PC-3 (cell line): ENCODE data around the gene SOAT2. TPM values are rescaled to one million over a fixed set of nuclear protein-coding genes. Genes with fewer than 3 reads are reported as not detected.

Experiments used
- ATAC-seq: fragments of 200-7000 bp; cut with Tn5 transposase; 2 replicates; pipeline ENCODE4 v1.9.1; 2020; ENCODE audit warnings: mild to moderate bottlenecking, moderate library complexity
- BruUV-seq: library from RNA; stranded (reverse); fragments of 400-500 nt; replicated peaks from 2 replicates; lab custom pipeline; 2021; lab: Mats Ljungman, UMichigan
- CTCF ChIA-PET: fragments of 300-600 bp; sonication (Branson Sonifier 250); formaldehyde crosslinking; loops from one replicate; lab custom pipeline; 2022; ENCODE audit warnings: antibody characterized with exemption; lab: Charles Lee
- POLR2A ChIA-PET: fragments of 300-600 bp; sonication (Branson Sonifier 250); formaldehyde crosslinking; loops from one replicate; lab custom pipeline; 2022; ENCODE audit warnings: antibody characterized with exemption; ENCODE audit not compliant: unreplicated experiment; lab: Charles Lee
- DNase-seq: peaks from one replicate; pipeline ENCODE4 v3.0.0-alpha.2; 2015
- H2AFZ ChIP-seq: fragments of 300-600 bp; sonication (generic); 2 replicates; pipeline ENCODE4 v1.6.0; 2016; ENCODE audit warnings: antibody characterized with exemption, low read length
- H3F3A ChIP-seq: fragments of 300-600 bp; sonication (generic); one replicate; pipeline ENCODE4 v1.6.0; 2017; ENCODE audit warnings: antibody characterized with exemption, low read length, control low read depth, mild to moderate bottlenecking; ENCODE audit not compliant: unreplicated experiment
- H3K27ac ChIP-seq: fragments of 300-600 bp; sonication (generic); 2 replicates; pipeline ENCODE4 v1.5.1; 2016; ENCODE audit warnings: mild to moderate bottlenecking, low read length
- H3K27me3 ChIP-seq: fragments of 300-600 bp; sonication (generic); 2 replicates; pipeline ENCODE4 v1.6.1; 2016; ENCODE audit warnings: low read length, mixed read lengths
- H3K36me3 ChIP-seq: fragments of 300-600 bp; sonication (generic); 2 replicates; pipeline ENCODE4 v1.6.1; 2016; ENCODE audit warnings: low read depth, mixed run types, low read length, mixed read lengths
- H3K4me1 ChIP-seq: fragments of 300-600 bp; sonication (generic); 2 replicates; pipeline ENCODE4 v1.5.1; 2016; ENCODE audit warnings: low read length; ENCODE audit not compliant: insufficient read depth
- H3K4me2 ChIP-seq: fragments of 300-600 bp; sonication (generic); 2 replicates; pipeline ENCODE4 v1.6.0; 2016; ENCODE audit warnings: low read length
- H3K4me3 ChIP-seq: fragments of 300-600 bp; sonication (generic); 2 replicates; pipeline ENCODE4 v1.5.1; 2016; ENCODE audit warnings: mild to moderate bottlenecking, low read length, mixed read lengths
- H3K79me2 ChIP-seq: fragments of 300-600 bp; sonication (generic); 2 replicates; pipeline ENCODE4 v1.6.1; 2017; ENCODE audit warnings: low read length, mixed read lengths
- H3K9ac ChIP-seq: fragments of 300-600 bp; sonication (generic); 2 replicates; pipeline ENCODE4 v1.6.0; 2016; ENCODE audit warnings: mild to moderate bottlenecking, low read length
- H3K9me2 ChIP-seq: fragments of 300-600 bp; sonication (generic); replicated peaks from 2 replicates; pipeline ENCODE4 v1.6.1; 2016; ENCODE audit warnings: mixed run types, low read length, mixed read lengths
- H3K9me3 ChIP-seq: fragments of 300-600 bp; sonication (generic); 2 replicates; pipeline ENCODE4 v1.6.1; 2016; ENCODE audit warnings: low read length, mixed read lengths
- H4K20me1 ChIP-seq: fragments of 300-600 bp; sonication (generic); 2 replicates; pipeline ENCODE4 v1.6.1; 2016; ENCODE audit warnings: low read length, mixed read lengths
- EZH2 ChIP-seq: fragments of 300-600 bp; sonication (generic); IDR thresholded peaks from one replicate; pipeline ENCODE4 v1.6.1; 2017; ENCODE audit warnings: antibody characterized with exemption, mild to moderate bottlenecking, low read length; ENCODE audit not compliant: unreplicated experiment
- EZH2phosphoT487 ChIP-seq: fragments of 300-600 bp; sonication (generic); IDR thresholded peaks from 2 replicates; pipeline ENCODE4 v1.6.1; 2018; ENCODE audit warnings: mild to moderate bottlenecking, antibody characterized with exemption, low read length, borderline replicate concordance
- intact Hi-C: fragments of 100-400 bp; cut with micrococcal nuclease; formaldehyde crosslinking; loops from 2 replicates; pipeline ENCODE4 v1.9.0; 2023
- total RNA-seq: library from RNA; depleted of rRNA; stranded (reverse); fragments of >200 nt; gene quantifications from 2 replicates; pipeline ENCODE4 v1.2.3, GENCODE V29; 2014
- TF ChIP-seq, protein P1 (sequence below): fragments of 300-600 bp; sonication (generic); conservative IDR thresholded peaks from 2 replicates; pipeline ENCODE4 v1.5.1; 2017; ENCODE audit warnings: antibody characterized with exemption, low read depth, mild to moderate bottlenecking, low read length

SOAT2 gene
- total RNA-seq, 1 experiment from 2014 or later = 0.07 TPM

DNA sequence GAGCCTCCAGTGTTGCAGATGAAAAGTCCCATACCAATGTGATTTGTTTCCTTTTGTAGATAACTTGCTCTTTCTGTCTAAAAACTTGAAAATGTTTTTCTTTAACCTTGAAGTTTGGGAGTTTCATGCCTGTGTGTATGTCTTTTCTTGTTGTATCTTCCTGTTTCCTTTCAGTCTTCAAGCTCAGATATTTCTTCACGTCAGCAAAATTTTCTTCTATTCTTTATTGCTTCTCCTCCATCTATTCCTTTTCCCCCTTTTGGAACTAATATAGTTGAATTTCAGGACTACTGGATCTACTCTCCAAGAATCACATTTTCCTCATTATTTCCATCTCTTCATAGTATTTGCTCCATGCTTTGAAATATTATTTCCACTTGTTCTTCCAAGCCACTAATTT, 23.9 kb downstream of the SOAT2 start:
- Histone ChIP-seq H2AFZ (no peak overlapping the region), H3K9me3 (no peaks in the 10 kb centered on the region), H3K9me2 (no peaks in the 10 kb centered on the region), H3K36me3 (no peaks in the 10 kb centered on the region), H3F3A (no peaks in the 10 kb centered on the region), H4K20me1 (no peaks in the 10 kb centered on the region), H3K4me1 (no peaks in the 10 kb centered on the region), H3K4me3 (no peak overlapping the region), H3K79me2 (no peaks in the 10 kb centered on the region), H3K9ac (no peak overlapping the region), H3K27me3 (no peaks in the 10 kb centered on the region), H3K4me2 (no peak overlapping the region), H3K27ac (no peak overlapping the region)
- BruUV-seq = no TSS peak
- ATAC-seq (no peak), DNase-seq (no peak)
- POLR2A ChIA-PET = no interaction called here
- TF ChIP-seq, protein P1, sequence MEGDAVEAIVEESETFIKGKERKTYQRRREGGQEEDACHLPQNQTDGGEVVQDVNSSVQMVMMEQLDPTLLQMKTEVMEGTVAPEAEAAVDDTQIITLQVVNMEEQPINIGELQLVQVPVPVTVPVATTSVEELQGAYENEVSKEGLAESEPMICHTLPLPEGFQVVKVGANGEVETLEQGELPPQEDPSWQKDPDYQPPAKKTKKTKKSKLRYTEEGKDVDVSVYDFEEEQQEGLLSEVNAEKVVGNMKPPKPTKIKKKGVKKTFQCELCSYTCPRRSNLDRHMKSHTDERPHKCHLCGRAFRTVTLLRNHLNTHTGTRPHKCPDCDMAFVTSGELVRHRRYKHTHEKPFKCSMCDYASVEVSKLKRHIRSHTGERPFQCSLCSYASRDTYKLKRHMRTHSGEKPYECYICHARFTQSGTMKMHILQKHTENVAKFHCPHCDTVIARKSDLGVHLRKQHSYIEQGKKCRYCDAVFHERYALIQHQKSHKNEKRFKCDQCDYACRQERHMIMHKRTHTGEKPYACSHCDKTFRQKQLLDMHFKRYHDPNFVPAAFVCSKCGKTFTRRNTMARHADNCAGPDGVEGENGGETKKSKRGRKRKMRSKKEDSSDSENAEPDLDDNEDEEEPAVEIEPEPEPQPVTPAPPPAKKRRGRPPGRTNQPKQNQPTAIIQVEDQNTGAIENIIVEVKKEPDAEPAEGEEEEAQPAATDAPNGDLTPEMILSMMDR = no peak
- TF ChIP-seq EZH2 (no peak), EZH2phosphoT487 (no peak)
- CTCF ChIA-PET = no interaction called here
- intact Hi-C loops = no loop called here

DNA sequence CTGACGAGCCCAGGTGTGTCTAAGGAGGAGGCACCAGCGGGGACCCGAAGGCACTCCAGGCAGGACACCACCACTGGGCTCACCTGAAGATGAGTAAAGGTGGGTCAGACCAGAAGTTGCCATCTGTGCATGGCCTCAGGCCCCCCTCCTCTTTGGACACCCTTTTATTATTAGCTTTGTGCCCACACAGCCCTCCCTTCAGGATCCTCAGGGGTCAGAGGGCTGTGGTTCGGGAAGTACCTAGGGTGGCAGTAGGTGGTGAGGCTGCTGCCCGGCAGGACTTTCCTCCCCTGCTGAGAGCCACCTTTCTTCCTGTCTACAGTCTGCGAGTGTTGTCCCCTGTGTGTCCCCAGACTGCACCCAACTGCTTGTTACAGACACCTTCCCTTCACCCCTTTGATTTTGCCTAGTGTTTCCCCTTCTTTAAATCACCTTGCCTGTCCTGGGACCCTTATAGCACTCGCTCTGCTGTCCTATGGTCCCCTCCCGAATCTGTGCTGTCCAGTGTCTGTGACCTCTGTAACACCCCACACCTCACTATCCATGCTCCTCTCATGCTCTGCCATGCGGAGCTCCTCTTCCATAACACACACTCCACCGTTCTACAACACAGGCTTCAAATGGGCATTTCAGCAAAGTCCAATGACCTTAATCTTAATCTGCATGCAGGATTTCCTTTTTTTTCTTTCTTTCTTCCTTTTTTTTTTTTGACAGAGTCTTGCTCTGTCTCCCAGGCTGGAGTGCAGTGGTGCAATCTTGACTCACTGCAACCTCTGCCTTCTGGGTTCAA, 25.7 kb downstream of the SOAT2 start:
- Histone ChIP-seq H3K27ac (no peak overlapping the region), H3K79me2 (no peaks in the 10 kb centered on the region), H3K36me3 (no peaks in the 10 kb centered on the region), H3F3A (no peaks in the 10 kb centered on the region), H3K4me3 (no peak overlapping the region), H2AFZ (no peak overlapping the region), H3K4me2 (no peak overlapping the region), H3K9ac (no peak overlapping the region), H3K9me3 (no peaks in the 10 kb centered on the region), H3K4me1 (no peaks in the 10 kb centered on the region), H4K20me1 (no peaks in the 10 kb centered on the region), H3K9me2 (no peaks in the 10 kb centered on the region), H3K27me3 (no peaks in the 10 kb centered on the region)
- ATAC-seq (no peak), DNase-seq (no peak)
- TF ChIP-seq EZH2phosphoT487 (no peak), EZH2 (no peak)
- TF ChIP-seq, protein P1 = no peak
- CTCF ChIA-PET = no interaction called here
- POLR2A ChIA-PET = no interaction called here
- intact Hi-C loops = no loop called here
- no TSS peak for BruUV-seq

DNA sequence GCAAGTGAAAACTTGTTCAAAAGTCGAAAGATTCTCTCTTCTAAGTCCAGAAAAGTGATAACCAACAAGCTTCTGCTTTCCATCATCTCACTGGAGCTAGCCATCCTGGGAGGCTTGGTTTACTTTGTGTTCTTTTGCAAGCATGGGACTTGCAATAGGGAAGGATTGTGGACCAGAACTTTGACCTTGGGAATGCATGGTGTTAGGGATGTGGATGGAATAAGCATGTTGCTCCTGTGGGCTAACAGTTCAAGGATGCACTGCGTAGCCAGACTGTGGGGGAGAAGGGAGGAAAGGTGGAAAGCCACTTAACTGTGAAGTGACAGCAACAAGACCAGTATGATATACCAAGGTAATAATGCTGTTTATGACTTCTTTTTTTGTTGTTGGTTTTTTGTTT, 28.6 kb downstream of the SOAT2 start:
- intact Hi-C loops = no loop called here
- TF ChIP-seq, protein P1 = no peak
- no peak for TF ChIP-seq EZH2
- H3K9me3 ChIP-seq = no peaks in the 10 kb centered on the region
- no peaks in the 10 kb centered on the region for H3K36me3 ChIP-seq
- H3K4me1 ChIP-seq = no peaks in the 10 kb centered on the region
- ChIA-PET CTCF (no interaction called here), POLR2A (no interaction called here)
- no peak for ATAC-seq
- H3K27me3 ChIP-seq = no peaks in the 10 kb centered on the region
- no peaks in the 10 kb centered on the region for H3F3A ChIP-seq
- H3K27ac ChIP-seq = no peak overlapping the region
- H4K20me1 ChIP-seq = no peaks in the 10 kb centered on the region
- no peak overlapping the region for H3K9ac ChIP-seq
- BruUV-seq = no TSS peak
- H3K4me3 ChIP-seq = no peak overlapping the region
- no peaks in the 10 kb centered on the region for H3K9me2 ChIP-seq
- no peak for DNase-seq
- no peaks in the 10 kb centered on the region for H3K79me2 ChIP-seq
- H3K4me2 ChIP-seq = no peak overlapping the region
- no peak overlapping the region for H2AFZ ChIP-seq
